ENCODE data around the gene TMA7.

Gene TMA7

GRCh38 chr3:48415251-48415953 is 24.7 kb upstream of the TMA7 start:
- Mint-ChIP-seq H3K4me1 (no peaks in the 10 kb centered on the region), H3K27me3 (no peaks in the 10 kb centered on the region), H3K36me3 (no peaks in the 10 kb centered on the region), H3K27ac (no peak overlapping the region), H3K4me3 (no peak overlapping the region), H3K9me3 (no peaks in the 10 kb centered on the region)

DNA sequence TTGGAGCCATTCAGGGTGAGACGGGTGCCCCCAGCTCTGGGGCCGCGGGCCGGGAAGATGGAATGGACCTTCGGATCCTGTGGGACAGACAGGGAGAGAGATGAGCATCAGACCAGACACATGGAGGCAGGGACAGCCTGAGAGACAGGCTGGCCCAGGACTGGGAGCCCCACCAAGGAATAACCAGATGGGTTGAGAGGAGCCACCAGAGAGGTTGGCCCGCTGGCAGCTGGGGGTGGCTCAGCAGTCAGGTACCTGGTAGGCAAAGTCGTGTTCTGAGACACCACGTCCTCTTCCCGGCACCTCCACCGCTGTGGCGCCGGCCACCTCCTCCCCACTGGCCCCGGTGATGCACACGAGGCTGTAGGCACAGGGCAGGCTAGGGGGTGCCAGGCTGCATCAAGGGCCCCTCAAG is 24.0 kb upstream of the TMA7 start:
- Mint-ChIP-seq H3K4me1 (no peaks in the 10 kb centered on the region), H3K9me3 (no peaks in the 10 kb centered on the region), H3K27ac (no peak overlapping the region), H3K27me3 (no peaks in the 10 kb centered on the region), H3K4me3 (no peak overlapping the region), H3K36me3 (no peaks in the 10 kb centered on the region)

GRCh38 chr3:48416546-48416945 is 23.5 kb upstream of the TMA7 start:
- Mint-ChIP-seq H3K27ac (no peak overlapping the region), H3K27me3 (no peaks in the 10 kb centered on the region), H3K4me3 (no peak overlapping the region), H3K36me3 (no peaks in the 10 kb centered on the region), H3K9me3 (no peaks in the 10 kb centered on the region), H3K4me1 (no peaks in the 10 kb centered on the region)

DNA sequence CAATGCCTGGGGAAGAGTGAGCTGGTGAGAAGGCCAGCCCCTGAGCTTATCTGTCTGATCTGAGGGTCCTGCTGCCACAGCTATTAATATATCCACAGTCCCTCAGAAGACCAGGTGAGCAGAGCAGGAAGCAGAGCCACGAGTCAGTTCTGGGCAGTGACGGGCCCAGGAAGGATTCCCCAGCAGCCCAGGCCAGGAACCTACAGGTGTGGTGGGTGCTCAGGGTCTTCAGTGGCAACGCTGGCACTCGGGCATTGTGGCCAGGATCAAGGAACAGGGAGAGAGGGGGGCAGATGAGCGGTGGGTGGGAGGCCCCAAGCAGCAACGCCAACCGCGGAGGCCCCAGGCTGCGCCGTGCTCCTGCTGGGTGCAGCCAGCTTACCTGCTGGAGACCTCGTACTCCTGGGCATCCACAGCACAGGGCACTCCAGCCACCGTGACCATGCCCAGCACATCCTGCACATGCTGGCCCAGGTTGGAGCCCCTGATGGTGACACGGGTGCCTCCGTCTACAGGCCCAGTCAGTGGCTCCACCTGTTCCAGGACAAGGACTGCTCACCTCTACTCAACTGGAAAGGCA is 22.4 kb upstream of the TMA7 start:
- H3K4me1 Mint-ChIP-seq, result no peaks in the 10 kb centered on the region
- H3K27ac Mint-ChIP-seq, result no peak overlapping the region
- H3K4me3 Mint-ChIP-seq, result no peak overlapping the region
- H3K9me3 Mint-ChIP-seq, result no peaks in the 10 kb centered on the region
- no peaks in the 10 kb centered on the region for H3K27me3 Mint-ChIP-seq
- H3K36me3 Mint-ChIP-seq, result no peaks in the 10 kb centered on the region

DNA sequence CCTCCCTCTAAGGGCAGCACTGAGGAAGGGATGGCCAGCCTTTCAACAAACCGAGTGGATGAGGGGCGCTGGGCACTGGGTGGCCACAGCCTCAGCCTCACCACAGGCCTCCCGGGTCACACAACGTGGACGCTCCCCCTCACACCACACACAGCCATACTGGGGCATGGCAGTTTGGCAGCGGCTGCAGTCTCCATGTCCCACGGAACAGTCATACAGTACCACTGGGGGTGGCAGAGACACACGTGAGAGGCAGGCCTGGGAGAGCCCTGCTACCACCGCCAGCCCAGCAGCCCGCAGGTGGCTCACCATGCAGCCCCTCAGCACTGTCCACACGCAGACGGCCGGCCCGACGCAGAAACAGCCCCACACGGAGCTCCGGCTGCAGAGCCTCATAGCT is 21.9 kb upstream of the TMA7 start:
- Mint-ChIP-seq H3K27me3 (no peaks in the 10 kb centered on the region), H3K9me3 (no peaks in the 10 kb centered on the region), H3K4me1 (no peaks in the 10 kb centered on the region), H3K4me3 (no peak overlapping the region), H3K36me3 (no peaks in the 10 kb centered on the region), H3K27ac (no peak overlapping the region)

GRCh38 chr3:48418651-48419050 is 21.4 kb upstream of the TMA7 start:
- Mint-ChIP-seq H3K27me3 (no peaks in the 10 kb centered on the region), H3K36me3 (no peaks in the 10 kb centered on the region), H3K27ac (no peak overlapping the region), H3K9me3 (no peaks in the 10 kb centered on the region), H3K4me1 (no peaks in the 10 kb centered on the region), H3K4me3 (no peak overlapping the region)

DNA sequence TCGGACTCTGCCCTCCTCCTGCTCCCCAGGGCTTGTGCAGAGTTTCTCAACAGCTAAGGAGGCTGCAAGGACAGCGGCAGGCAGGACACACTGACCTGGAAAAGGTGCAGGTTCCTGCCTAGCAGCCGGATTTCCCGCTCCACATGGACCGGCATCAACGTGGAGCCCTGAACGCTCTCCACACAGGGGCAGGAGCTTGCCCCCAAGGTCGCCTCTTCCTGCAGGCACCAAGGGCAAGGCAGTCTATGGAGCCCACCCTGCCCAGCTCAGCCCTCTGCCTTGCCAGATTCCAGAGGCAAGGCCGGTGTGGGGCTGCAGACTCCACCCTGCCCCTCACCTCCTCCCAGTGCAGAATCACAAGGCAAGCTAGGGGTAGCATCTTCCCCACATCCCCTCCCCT is 20.9 kb upstream of the TMA7 start:
- no peaks in the 10 kb centered on the region for H3K27me3 Mint-ChIP-seq
- no peaks in the 10 kb centered on the region for H3K9me3 Mint-ChIP-seq
- H3K27ac Mint-ChIP-seq, result no peak overlapping the region
- no peaks in the 10 kb centered on the region for H3K36me3 Mint-ChIP-seq
- H3K4me3 Mint-ChIP-seq, result no peak overlapping the region
- H3K4me1 Mint-ChIP-seq, result no peaks in the 10 kb centered on the region

DNA sequence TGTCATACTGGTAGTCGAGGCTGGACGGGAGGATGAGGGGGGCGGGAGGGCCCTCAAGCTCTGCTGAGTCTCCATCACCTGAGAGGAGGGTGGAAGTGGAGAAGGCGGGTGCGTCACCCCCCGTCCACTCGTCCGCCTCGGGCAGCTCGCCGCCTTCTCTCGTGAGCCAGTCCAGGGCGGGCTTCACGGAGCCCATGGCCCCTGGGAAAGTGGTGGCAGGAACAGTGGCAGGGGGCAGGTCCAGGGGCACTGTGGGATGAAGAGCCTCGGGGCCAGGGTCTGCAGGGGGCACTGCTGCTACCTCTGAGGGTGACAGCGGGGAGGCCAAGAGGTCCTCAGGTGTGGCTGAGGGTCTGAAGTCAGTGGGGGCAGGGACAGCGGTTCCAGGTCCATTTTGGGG is 20.5 kb upstream of the TMA7 start:
- Mint-ChIP-seq H3K4me1 (no peaks in the 10 kb centered on the region), H3K27ac (no peak overlapping the region), H3K4me3 (no peak overlapping the region), H3K36me3 (no peaks in the 10 kb centered on the region), H3K27me3 (no peaks in the 10 kb centered on the region), H3K9me3 (no peaks in the 10 kb centered on the region)

DNA sequence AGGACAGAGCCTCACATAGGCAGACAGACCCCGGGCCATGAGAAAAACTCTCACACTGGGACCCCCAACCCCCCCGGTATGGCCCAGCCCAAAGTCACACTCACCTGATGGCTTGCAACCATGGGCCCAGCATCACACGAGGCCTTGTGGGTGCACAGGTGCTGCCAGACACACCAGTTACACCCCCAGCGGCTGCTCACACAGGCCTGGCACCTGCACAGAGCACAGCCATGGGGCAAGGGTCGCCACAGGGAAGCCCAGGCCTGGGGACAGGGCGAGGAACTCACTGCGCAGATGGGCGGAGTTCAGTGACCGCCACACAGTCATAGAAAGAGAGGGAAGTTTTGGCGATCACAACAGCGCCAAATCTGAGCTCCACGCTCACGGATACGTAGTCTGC is 19.5 kb upstream of the TMA7 start:
- Mint-ChIP-seq H3K4me1 (no peaks in the 10 kb centered on the region), H3K27ac (no peak overlapping the region), H3K4me3 (no peak overlapping the region), H3K9me3 (no peaks in the 10 kb centered on the region), H3K36me3 (no peaks in the 10 kb centered on the region), H3K27me3 (no peaks in the 10 kb centered on the region)

- no peak overlapping the region for H3K4me3 Mint-ChIP-seq
Observed at GRCh38 chr3:48422272-48422671, 17.8 kb upstream of the TMA7 start.

GRCh38 chr3:48422681-48423080 is 17.4 kb upstream of the TMA7 start:
- Mint-ChIP-seq H3K27me3 (no peaks in the 10 kb centered on the region), H3K4me1 (no peaks in the 10 kb centered on the region), H3K4me3 (no peak overlapping the region), H3K27ac (no peak overlapping the region), H3K36me3 (no peaks in the 10 kb centered on the region), H3K9me3 (no peaks in the 10 kb centered on the region)

More at GRCh38 chr3:48422272-48422671, 17.8 kb upstream of the TMA7 start:
- no peaks in the 10 kb centered on the region for H3K36me3 Mint-ChIP-seq
- H3K4me1 Mint-ChIP-seq, result no peaks in the 10 kb centered on the region
- no peaks in the 10 kb centered on the region for H3K9me3 Mint-ChIP-seq
- no peaks in the 10 kb centered on the region for H3K27me3 Mint-ChIP-seq
- no peak overlapping the region for H3K27ac Mint-ChIP-seq

DNA sequence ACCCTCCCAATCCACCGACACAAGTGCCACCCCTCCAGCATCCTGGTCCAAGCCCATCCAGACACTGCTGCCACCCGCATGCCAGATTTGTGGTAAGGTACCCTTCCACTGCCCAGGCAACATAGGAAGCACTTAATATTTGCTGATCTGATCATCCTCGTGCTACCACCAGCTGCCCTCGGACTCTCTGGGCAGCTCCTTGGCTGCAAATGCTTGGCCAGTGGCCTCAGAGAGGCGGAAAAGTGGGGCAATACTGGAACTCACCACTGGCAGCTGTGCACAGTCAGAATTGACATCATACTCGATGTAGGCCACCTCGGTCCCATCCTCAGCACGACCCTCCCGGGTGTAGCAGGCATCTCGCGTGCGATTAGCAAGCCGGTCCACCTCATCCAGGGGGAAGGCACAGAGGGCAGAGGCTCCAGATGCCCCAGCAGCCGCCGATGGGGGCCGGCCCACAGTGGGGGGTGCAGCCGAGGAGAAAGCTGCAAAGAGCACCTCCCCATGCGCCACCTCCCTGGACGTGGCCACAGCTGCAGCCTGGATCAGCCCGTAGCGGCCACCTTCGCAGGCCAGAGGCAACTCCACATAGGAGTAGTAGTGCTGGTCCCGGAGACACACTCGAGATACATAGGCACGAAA is 16.7 kb upstream of the TMA7 start:
- no peak overlapping the region for H3K27ac Mint-ChIP-seq
- no peak overlapping the region for H3K4me3 Mint-ChIP-seq
- no peaks in the 10 kb centered on the region for H3K4me1 Mint-ChIP-seq
- H3K36me3 Mint-ChIP-seq, result no peaks in the 10 kb centered on the region
- no peaks in the 10 kb centered on the region for H3K9me3 Mint-ChIP-seq
- H3K27me3 Mint-ChIP-seq, result no peaks in the 10 kb centered on the region

- Mint-ChIP-seq H3K9me3 (no peaks in the 10 kb centered on the region), H3K4me3 (no peak overlapping the region), H3K27me3 (no peaks in the 10 kb centered on the region), H3K27ac (no peak overlapping the region), H3K4me1 (no peaks in the 10 kb centered on the region), H3K36me3 (no peaks in the 10 kb centered on the region)
Observed at GRCh38 chr3:48423883-48424695, 16.0 kb upstream of the TMA7 start.

GRCh38 chr3:48425281-48425812 is 14.7 kb upstream of the TMA7 start:
- Mint-ChIP-seq H3K9me3 (no peaks in the 10 kb centered on the region), H3K27me3 (no peaks in the 10 kb centered on the region), H3K4me3 (no peak overlapping the region), H3K36me3 (no peaks in the 10 kb centered on the region), H3K4me1 (no peaks in the 10 kb centered on the region), H3K27ac (no peak overlapping the region)

- Mint-ChIP-seq H3K27ac (no peak overlapping the region), H3K36me3 (no peaks in the 10 kb centered on the region), H3K4me3 (no peak overlapping the region), H3K27me3 (no peaks in the 10 kb centered on the region), H3K9me3 (no peaks in the 10 kb centered on the region), H3K4me1 (peaks cover 4% of the 10 kb centered on the region)
Observed at GRCh38 chr3:48426401-48426909, 13.6 kb upstream of the TMA7 start.

All from activated naive CD4-positive, alpha-beta T cell treated with anti-CD3 and anti-CD28 coated beads, Interleukin-2, amount 50 U/mL, for 24 hours (primary cell).